ENCODE data around the gene IL17REL.

DNA sequence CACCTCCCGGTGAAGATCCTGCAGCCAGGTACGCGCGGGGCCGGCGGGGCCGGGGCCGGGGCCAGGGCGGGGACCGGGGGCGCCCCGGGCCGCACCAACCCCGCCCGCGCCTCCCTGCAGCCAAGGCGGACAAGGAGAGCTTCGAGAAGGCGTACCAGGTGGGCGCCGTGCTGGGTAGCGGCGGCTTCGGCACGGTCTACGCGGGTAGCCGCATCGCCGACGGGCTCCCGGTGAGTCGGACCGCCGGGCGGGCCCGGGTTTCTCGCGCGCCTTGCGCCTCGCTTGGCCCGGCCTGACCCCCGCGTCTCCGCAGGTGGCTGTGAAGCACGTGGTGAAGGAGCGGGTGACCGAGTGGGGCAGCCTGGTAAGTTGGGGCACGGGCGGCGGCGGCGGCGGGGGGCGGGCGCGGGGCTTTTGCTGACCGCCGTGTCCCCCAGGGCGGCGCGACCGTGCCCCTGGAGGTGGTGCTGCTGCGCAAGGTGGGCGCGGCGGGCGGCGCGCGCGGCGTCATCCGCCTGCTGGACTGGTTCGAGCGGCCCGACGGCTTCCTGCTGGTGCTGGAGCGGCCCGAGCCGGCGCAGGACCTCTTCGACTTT, 51.5 kb downstream of the IL17REL start:
- TF ChIP-seq, protein P1, sequence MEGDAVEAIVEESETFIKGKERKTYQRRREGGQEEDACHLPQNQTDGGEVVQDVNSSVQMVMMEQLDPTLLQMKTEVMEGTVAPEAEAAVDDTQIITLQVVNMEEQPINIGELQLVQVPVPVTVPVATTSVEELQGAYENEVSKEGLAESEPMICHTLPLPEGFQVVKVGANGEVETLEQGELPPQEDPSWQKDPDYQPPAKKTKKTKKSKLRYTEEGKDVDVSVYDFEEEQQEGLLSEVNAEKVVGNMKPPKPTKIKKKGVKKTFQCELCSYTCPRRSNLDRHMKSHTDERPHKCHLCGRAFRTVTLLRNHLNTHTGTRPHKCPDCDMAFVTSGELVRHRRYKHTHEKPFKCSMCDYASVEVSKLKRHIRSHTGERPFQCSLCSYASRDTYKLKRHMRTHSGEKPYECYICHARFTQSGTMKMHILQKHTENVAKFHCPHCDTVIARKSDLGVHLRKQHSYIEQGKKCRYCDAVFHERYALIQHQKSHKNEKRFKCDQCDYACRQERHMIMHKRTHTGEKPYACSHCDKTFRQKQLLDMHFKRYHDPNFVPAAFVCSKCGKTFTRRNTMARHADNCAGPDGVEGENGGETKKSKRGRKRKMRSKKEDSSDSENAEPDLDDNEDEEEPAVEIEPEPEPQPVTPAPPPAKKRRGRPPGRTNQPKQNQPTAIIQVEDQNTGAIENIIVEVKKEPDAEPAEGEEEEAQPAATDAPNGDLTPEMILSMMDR (IDR thresholded peaks at IDR 0.05 in 4 of 5, conservative IDR thresholded peaks at IDR 0.05 in 1 of 5) = no peak
- TF ChIP-seq POLR2A (IDR thresholded peaks at IDR 0.05) = no peak
